DMS53 treated with DMSO at 0.1 percent for 48 hours (cell line): ENCODE measurements around the gene CCDC91.
"Not testable (repeated sequence)": the region's sequence is repeated elsewhere in the genome, so short reads cannot be mapped to it uniquely, and the experiment has no call there.

Experiments
- DNase-seq: peaks from one replicate; lab custom pipeline; 2025; ENCODE audit not compliant: unreplicated experiment; lab: John Stamatoyannopoulos, UW

Gene CCDC91

DNA sequence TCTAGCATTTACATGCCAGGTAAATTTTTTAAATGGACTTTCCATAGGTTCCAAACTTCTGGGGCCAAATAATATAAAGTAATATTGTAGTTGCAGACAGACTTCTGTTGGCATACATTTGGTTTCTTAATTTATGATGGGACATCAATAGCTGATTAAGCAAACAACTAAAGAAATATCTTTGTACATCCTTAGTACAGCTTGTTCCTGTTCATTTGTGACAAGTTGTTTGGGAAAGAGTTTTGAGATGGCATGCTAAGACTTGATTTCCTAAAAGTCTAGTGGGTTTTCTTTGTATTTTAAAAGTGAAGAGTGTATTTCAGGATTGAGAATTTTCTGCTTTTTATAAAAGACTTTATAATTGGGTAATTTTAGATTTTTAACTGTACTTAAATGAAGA, 41.0 kb downstream of the CCDC91 start:
- DNase-seq = no peak

DNA sequence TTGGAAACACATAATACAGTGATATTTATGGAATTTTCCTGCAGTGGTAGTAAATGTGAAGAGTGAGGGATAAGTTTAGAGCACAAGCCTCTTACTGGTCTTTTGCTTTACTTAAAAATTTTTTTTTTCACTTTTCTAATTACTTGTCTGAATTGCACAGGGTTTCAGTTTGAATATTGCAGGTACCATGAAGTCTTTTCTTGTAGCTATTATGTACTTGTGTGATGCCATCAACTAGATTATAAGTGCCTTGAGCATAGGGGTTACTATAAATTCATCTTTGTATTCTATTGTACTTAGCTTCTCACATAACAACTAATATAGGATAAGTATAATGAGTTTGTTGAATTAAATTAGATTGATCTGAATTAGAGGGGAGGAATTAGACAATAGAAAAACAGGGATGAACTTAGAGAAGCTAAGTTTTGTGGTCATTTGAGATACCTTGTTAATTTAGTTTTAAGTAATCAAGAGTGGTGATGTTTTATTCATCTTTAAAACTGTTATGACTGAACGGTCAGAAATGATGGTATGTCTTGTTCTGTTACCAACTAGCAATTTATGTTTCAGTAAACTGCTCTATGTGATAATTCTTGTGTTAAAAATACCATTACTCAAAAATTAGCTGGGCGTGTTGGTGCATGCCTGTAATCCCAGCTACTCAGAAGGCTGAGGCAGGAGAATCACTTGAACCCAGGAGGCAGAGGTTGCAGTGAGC, 42.1 kb downstream of the CCDC91 start:
- DNase-seq = no peak

DNA sequence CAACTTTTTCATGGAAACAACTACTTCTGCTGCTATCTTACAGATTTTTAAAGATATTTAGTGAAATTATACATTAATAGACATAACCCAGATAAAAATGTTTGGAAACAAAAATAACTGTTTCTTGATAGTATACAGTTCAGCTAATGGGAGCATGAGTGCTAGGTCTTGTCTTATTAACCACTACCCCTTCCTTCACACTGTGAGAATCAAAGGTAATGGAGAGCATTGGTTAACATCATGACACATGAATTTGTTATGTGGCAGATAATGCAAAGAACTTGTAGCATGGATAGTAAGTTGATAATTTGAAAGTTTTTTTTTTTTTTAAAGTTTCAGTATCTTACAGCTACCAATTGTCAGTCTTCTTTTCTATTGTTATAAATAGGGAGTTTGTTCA, 44.2 kb downstream of the CCDC91 start:
- no peak for DNase-seq

DNA sequence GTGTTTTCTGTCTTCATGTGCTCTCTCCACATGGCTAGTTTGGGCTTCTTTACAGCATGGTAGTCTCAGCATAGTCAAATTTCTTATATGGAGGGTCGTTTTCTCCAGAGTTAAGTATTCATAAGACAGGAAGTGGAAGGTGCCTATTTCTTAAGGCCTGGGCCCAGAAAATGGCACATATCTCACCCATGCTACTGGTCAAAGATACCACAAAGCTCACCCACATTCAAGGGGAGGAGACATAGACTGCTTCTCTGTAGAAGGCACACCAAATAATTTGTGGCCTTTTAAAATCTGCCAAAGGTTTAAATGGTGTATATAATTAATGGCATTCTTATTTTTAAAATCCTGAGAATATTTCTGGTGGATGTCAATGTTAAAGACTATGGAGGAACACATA, 44.8 kb downstream of the CCDC91 start:
- DNase-seq = no peak

DNA sequence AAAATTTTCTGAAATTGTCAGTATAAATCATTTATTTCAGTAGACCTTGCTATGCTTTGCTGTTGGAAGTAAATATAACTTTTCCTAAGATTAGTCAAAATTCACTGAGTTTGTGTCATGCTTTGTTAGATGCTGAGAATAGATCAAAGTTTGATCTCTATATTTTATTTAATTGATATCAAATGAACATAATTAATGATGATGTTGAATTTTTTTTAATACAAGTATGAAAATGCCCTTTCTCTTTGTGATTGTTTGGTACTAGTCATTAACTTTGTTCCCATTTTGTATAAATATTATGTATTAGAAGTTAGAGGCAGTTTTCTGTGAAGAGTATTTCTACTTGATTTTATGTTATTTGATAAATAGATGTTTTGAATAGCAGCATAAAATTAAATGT, 45.7 kb downstream of the CCDC91 start:
- no peak for DNase-seq

DNA sequence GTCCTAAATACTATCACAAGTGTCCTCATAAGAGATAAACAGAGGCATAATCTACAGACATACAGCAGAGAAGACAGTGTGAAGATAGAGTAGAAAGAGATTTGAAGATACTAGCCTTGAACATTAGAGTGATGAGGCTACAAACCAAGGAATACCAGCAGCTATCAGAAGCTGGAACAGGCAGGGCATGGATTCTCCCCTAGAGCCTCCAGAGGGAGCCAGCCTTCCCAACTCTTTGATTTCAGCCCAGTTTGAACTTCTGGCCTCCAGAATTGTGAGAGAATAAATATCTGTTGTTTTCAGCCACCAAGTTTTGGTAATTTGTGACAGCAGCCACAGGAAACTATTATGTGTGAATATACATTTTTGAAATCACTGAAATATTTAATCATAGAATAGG, 47.2 kb downstream of the CCDC91 start:
- no peak for DNase-seq

DNA sequence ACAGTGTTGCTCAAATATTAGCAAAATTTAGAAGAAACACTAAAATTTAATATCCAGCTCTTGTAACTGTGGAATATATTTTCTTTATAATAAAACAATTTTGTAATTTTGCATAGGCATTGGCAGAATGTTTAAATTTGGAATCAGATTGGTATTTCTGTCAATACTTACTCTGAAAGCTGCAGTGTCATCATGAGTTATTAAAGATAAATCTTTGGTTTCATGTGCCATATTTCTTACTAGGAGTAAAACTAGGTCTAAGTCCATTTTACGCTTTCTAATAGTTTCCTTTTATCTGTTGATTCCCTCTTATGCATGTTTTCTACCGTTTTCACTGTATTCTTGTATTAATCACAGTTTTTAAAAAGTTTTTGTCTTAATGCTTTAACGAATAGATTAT, 49.7 kb downstream of the CCDC91 start:
- no peak for DNase-seq

DNA sequence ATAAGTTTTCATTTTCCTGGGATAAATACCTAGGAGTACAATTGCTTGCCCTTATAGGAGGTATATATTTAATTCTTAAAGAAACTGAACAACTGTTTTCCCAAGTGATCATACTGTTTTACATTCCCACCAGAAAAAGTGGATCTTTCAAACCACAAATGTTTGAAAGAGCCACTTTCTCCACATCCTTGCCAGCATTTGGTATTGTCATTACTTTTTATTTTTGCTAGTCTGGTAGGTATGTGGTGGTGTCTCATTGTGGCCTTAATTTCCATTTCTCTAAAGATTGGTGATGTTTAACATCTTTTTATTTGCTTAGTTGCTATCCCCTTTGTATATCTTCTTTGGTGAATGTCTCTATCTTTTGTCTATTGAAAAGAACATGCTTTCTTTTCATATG, 50.6 kb downstream of the CCDC91 start:
- no peak for DNase-seq

DNA sequence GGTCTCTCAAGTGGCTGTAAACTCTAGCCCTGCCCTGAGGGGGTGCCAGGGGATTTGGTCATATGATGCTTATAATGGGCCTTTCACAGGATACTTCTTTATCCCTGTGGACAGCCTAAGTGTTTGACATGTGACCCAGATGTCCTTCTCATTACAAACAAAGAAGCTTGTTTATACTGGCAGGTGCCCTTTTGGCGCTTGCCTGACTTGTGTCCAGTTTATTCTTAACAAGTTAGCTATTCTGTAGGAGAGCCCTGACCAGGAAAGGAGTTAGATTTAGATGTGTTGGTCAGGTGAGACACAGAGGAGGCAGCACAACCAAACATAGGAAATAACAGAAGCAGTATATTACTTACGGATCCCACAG, 51.9 kb downstream of the CCDC91 start:
- DNase-seq = peak; percentile 15

DNA sequence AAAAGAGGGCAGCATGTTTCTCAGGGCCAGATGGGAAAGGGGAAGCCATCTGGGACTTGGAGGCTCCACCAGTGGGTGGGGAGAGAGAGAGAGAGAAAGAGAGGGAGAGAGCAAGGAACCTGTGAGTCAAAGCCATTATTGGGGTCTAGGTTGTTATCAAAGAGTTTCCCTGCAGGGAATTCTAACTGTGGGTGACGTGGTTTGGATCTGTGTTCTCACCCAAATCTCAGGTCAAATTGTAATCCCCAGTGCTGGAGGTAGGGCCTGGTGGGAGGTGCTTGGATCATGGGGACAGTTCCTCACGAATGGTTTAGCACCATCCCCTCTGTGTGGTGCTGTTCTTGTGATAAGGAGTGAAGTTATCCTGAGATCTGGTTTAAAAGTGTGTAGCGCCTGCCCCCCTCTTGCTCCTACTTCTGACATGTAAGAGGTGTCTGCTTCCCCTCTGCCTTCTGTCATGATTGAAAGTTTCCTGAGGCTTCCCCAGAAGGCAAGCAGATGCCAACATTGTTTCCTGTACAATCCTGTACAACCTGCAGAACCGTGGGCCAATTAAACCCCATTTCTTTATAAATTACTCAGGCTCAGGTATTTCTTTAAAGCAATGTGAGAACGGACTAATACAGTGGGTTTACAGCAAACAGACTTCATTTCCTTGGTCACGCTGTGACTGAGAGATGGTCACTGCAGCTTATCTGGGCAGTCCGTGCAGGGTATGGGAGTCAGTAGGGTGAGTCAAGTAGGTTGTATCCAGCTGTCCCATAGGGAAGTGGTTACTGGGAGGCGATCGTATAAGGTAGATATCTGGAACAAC, 52.4 kb downstream of the CCDC91 start:
- DNase-seq = no peak

DNA sequence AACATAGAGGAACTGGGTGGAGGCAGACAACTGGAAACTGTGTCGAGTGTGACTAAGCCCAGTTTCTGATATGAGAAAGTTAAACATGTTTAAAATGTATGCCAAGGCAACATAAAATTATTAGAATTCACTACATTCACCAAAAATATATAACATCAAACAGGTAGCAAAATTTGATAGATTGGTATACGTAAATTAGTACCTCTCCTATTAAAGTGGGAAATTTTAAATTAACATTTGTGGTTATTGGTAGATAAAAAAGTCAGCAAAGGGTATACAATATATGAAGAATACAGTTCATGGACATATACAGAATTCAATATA, 53.0 kb downstream of the CCDC91 start:
- no peak for DNase-seq

DNA sequence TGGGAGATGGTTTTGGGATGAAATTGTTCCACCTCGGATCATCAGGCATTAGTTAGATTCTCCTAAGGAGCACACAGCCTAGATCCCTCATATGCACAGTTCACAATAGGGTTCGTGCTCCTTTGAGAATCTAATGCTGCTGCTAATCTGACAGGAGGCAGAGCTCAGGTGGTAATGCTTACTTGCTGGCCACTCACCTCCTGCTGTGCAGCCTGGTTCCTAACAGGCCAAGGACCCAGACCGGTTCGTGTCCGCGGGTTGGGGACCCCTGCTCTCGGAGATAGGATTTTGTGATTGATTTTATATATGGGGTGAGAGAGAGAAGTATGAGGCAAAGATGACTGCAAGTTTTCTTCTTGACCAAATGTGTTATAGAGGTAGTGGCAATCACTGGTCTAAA, 57.5 kb downstream of the CCDC91 start:
- DNase-seq = no peak

DNA sequence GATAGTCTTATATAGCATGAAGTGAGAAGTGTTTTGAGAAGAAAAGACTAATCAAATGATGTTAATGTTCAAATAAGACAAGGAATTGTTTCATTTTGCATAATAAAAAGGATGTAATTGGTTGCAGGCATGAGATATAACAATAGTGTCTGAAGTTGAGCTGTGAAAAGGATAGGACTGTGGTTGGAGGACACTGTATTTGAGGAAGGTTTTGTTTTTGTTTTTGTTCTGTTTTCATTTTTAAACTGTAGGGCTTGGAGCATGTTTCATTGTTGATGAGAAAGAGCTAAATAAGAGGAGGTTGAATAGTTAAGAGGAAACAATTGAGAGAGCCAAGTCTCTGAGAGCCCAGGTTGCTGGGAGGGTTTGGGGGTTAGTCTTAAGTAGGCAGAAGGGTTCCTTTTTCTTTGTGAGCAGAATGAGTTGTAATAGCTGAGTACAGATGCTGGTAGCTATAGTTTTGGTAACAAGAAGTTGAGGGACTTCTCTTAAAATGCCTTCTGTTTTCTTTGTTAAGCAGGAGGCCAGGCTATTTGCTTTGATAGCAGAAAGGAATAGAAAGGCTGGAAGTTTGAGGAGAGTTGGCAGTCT, 58.4 kb downstream of the CCDC91 start:
- DNase-seq = no peak

DNA sequence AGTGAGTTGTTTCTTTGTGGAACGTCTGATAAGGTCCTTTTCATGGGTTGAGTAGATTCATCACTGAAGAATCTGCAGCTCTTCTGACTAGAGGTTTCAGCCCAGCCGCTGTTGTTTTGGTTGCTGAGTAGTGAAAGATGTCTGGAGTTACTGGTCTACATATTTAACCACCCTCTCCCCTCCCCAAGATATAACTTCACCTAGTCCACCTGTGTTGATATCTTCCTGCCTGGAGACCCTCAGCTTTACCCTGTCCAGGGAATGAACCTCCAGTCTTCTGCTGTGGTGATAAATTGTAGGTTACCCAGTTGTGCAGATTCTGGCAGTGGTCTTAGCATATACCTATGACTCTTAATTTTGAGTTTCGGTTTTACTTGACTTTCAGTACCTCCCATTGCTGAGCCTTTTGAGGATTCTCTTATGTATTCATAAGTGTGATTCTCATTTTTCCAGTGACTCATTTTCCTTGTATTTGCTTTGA, 62.9 kb downstream of the CCDC91 start:
- DNase-seq = no peak

DNA sequence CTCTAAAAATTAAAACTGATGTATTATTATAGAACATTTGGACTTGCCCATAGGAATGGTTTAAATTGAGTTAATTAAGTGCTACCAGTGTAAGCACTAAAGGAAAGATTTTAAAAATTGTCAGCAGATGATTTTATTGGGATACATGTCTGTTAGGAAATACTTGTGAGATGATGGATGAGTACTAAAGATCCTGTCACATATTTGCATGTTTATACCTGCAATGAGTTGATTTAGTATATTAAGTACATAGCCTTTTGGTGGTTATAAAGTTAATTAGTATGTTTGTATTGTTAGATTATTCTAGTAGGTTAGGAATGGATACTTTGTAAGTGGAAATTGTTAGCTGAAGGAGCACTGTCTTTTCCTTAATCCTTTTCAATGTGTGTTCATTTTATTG, 67.2 kb downstream of the CCDC91 start:
- DNase-seq = no peak

DNA sequence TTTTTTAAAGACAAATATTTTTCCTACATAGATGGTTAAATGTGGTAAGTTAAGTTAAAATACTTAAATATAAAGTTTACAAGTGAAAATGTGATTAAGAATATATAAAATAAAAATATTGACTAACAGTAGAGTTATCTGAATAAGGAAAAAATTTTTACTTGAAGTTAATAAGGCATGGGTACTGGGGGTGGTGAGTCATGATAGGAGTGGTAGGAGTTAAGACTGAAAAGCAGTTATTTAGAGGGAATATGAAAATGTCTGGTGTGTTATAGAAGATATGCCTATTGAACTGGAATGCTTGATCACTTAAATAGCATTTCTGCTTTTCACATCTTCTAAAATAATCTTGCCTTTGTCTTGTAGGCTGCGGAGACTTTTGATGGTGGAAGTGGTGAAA, 68.7 kb downstream of the CCDC91 start:
- no peak for DNase-seq

DNA sequence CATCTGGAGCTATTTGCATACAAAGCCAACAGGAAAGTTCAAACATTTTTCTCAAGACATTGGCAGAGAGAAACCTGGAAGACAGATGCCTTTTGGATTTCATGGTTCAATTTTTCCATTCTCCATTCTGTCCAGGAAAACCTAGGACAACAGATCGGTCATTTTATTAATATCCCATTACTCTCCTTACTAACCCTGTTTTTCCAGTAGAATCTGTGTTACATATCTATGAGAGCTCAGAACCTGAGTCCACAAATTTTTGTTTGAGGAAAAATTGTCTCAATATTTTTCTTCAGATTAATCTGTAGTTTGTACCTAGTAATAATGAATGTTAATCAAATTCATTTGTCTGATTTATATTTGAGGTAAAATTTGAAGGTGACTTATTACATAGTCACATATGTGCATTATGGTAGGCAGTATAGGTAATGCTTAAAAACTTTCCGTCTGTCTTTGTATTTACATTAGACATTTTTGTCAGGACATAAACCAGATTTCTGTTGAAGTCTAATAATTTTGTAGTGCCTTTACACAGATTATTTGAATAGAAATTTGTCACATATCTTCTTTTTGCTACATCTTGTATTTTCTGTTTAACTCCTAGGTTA, 75.3 kb downstream of the CCDC91 start:
- DNase-seq = no peak

DNA sequence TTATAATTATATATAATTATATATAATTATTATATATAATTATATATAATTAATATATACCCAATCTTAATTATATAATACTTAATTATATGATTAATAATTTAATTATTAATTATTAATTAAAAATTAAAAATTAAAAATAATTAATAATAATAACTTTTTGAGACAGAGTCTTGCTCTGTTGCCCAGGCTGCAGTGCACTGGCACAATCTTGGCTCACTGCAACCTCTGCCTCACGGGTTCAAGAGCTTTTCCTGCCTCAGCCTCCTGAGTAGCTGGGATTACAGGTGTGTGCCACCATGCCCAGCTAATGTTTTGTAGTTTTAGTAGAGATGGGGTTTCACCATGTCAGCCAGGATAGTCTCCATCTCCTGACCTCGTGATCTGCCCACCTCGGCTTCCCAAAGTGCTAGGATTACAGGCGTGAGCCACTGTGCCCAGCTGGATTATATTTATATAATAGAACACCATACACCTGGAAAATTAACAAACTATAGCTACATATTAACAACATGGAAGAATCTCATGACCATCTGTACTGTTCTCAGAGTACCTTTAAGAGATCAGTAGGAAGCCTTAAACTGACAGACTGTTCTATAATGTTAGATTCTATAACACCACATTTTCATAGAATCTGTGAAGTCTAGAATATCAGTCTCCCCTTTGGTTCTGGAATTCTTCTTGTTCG, 77.8 kb downstream of the CCDC91 start:
- DNase-seq = not testable (repeated sequence)

DNA sequence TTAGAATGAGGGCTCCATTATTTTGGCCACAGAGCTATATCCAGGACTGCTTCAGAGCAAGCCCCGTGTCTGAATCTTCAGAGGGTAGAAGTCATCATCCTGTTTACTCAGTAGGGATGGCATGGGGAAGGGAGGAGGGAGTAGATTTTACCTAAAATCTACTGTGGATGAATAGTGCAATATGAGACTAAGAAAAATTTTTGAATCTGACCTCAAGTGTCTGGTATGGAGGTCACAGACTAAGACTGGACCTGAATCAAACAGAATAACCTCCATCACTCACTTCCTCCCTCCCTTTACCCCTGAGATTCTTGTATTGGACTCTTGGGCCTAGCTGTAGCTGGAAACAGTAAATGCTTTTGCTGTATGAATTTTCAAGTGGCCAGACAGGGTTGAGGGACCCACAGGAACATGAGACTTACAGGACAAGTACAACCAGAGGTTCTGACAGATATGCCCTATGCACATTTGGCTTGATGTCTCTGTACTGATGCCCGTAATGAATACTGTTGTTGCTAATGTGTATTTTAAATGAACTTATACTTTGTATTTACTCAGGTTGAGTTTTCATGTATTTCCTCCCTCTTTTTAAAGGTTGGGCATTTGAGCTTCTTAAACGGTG, 78.5 kb downstream of the CCDC91 start:
- DNase-seq = no peak

DNA sequence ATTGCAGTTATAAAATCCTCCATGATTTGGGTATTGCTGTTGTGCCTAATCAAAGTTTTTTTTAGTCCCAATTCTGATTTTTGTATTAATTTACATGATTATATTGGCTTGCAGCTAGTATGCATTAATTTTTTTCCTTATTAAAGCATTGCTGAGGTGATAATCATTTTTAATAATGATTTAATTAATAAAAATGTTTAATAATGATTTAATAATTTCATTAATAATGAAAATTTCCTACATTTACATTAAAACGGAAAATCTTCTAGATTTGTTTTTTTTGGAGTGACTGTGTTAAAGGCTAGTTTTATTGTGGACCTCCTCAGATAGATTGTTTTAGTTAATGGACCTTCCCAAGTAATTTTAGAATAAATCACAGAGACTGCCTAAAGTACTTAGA, 79.6 kb downstream of the CCDC91 start:
- DNase-seq = no peak

DNA sequence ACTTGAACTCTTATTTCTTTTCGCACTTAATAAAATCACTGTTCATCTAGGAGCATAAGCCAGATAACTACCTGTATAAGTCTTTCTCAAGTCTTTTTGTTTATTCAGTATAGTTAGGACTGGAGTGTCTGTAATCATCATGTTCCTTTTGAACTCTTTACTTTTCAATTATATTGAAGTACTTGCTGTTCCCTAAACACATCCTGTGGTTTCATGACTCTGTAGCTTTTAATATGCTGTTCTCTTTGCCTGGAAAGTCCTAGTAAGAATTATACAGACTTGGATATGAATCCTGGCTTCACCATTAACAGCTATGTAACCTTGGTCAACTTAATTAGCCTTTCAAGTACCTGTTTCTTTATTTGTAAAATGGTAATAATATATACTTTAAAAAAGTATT, 88.2 kb downstream of the CCDC91 start:
- no peak for DNase-seq
